ENCODE measurements around the gene NAXE.
"Not testable (repeated sequence)": the region's sequence is repeated elsewhere in the genome, so short reads cannot be mapped to it uniquely, and the experiment has no call there.

Gene NAXE

GRCh38 chr1:156591432-156592157 lies at the start of gene NAXE:
Gene NAXE (plus strand): TSS chr1:156591776. CDS start chr1:156591805, 29 bp downstream.
- peak; percentile 47 for DNase-seq (ENCODE audit: low read depth)

GRCh38 chr1:156543066-156543465 lies 48.5 kb upstream of the NAXE start:
- no peak for DNase-seq (ENCODE audit: low read depth)

- no peak for DNase-seq (ENCODE audit: low read depth)
Measured at GRCh38 chr1:156544592-156545102, 46.9 kb upstream of the NAXE start.

- DNase-seq (ENCODE audit: low read depth) = no peak
Measured at GRCh38 chr1:156546267-156546666, 45.3 kb upstream of the NAXE start.

- DNase-seq (ENCODE audit: low read depth) = no peak
Measured at GRCh38 chr1:156547434-156547833, 44.1 kb upstream of the NAXE start.

- no peak for DNase-seq (ENCODE audit: low read depth)
Measured at GRCh38 chr1:156547982-156548381, 43.6 kb upstream of the NAXE start.

- DNase-seq (ENCODE audit: low read depth) = no peak
Measured at GRCh38 chr1:156549390-156549789, 42.2 kb upstream of the NAXE start.

- no peak for DNase-seq (ENCODE audit: low read depth)
Measured at GRCh38 chr1:156549831-156550230, 41.7 kb upstream of the NAXE start.

GRCh38 chr1:156550346-156550745 lies 41.2 kb upstream of the NAXE start:
- DNase-seq (ENCODE audit: low read depth) = no peak

GRCh38 chr1:156551066-156551643 lies 40.4 kb upstream of the NAXE start:
- DNase-seq (ENCODE audit: low read depth) = no peak

- no peak for DNase-seq (ENCODE audit: low read depth)
Measured at GRCh38 chr1:156551869-156552268, 39.7 kb upstream of the NAXE start.

- no peak for DNase-seq (ENCODE audit: low read depth)
Measured at GRCh38 chr1:156552518-156552917, 39.1 kb upstream of the NAXE start.

GRCh38 chr1:156552937-156553336 lies 38.6 kb upstream of the NAXE start:
- not testable (repeated sequence) for DNase-seq (ENCODE audit: low read depth)

- no peak for DNase-seq (ENCODE audit: low read depth)
Measured at GRCh38 chr1:156553860-156554485, 37.6 kb upstream of the NAXE start.

- no peak for DNase-seq (ENCODE audit: low read depth)
Measured at GRCh38 chr1:156554971-156555370, 36.6 kb upstream of the NAXE start.

- no peak for DNase-seq (ENCODE audit: low read depth)
Measured at GRCh38 chr1:156555715-156556114, 35.9 kb upstream of the NAXE start.

- DNase-seq (ENCODE audit: low read depth) = no peak
Measured at GRCh38 chr1:156556354-156556753, 35.2 kb upstream of the NAXE start.

- no peak for DNase-seq (ENCODE audit: low read depth)
Measured at GRCh38 chr1:156559086-156559796, 32.3 kb upstream of the NAXE start.

GRCh38 chr1:156559797-156560385 lies 31.7 kb upstream of the NAXE start:
- DNase-seq (ENCODE audit: low read depth) = no peak

- no peak for DNase-seq (ENCODE audit: low read depth)
Measured at GRCh38 chr1:156560585-156561163, 30.9 kb upstream of the NAXE start.

GRCh38 chr1:156565519-156565918 lies 26.1 kb upstream of the NAXE start:
- DNase-seq (ENCODE audit: low read depth) = no peak

GRCh38 chr1:156566436-156566835 lies 25.1 kb upstream of the NAXE start:
- no peak for DNase-seq (ENCODE audit: low read depth)
